ENCODE measurements around the gene AURKB.
A peak's percentile ranks its signal among the peaks of the same experiment; 100 is the strongest.

Gene AURKB

DNA sequence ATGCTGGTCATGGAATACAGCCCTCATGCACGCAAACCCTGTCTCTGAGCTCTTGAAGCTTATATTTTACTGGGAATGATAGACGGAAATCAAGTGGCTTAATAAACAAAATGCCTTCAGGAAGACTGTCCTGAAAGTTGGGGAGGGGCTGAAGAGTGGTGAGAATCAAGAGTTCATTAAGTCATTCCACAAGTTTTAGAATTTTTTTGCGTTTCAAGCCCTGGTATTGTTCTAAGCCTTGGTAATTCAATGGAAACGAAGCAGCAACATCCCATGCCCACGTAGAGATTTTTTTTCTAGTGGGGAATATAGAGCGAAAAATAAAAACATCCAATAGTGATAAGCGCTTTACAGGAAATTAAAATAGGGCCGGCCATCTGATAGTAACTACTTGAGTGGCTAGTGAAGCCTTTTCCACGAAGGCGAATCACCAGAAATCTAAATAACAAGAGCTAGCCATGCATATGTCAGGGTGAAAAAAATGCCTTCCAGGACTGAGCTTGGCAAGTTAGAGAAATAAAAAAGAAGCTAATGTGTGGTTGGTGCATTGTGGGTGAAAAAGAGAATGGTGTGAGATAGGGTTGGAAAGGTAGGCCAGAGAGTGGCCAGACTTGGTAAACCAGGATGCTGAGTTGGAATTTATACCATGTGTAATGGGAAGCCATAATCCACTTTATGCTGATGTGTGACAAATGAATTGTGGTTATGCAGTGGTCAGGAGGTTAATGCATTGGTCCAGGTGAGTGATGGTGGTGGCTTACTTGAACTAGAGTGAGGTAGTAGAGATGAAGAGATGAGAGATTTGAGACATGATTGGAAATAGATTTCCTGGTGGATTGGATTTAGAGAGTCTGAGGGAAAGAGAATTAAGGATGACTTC is 39.5 kb upstream of the AURKB start:
- TF ChIP-seq, protein P1, sequence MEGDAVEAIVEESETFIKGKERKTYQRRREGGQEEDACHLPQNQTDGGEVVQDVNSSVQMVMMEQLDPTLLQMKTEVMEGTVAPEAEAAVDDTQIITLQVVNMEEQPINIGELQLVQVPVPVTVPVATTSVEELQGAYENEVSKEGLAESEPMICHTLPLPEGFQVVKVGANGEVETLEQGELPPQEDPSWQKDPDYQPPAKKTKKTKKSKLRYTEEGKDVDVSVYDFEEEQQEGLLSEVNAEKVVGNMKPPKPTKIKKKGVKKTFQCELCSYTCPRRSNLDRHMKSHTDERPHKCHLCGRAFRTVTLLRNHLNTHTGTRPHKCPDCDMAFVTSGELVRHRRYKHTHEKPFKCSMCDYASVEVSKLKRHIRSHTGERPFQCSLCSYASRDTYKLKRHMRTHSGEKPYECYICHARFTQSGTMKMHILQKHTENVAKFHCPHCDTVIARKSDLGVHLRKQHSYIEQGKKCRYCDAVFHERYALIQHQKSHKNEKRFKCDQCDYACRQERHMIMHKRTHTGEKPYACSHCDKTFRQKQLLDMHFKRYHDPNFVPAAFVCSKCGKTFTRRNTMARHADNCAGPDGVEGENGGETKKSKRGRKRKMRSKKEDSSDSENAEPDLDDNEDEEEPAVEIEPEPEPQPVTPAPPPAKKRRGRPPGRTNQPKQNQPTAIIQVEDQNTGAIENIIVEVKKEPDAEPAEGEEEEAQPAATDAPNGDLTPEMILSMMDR (IDR thresholded peaks at IDR 0.05; ENCODE audit: low read depth, low read length, missing control alignments): no peak
- H3K4me3 ChIP-seq (ENCODE audit: low read depth, low read length): peak overlapping the region; percentile 76
- no peak for DNase-seq (ENCODE audit: low read depth)

DNA sequence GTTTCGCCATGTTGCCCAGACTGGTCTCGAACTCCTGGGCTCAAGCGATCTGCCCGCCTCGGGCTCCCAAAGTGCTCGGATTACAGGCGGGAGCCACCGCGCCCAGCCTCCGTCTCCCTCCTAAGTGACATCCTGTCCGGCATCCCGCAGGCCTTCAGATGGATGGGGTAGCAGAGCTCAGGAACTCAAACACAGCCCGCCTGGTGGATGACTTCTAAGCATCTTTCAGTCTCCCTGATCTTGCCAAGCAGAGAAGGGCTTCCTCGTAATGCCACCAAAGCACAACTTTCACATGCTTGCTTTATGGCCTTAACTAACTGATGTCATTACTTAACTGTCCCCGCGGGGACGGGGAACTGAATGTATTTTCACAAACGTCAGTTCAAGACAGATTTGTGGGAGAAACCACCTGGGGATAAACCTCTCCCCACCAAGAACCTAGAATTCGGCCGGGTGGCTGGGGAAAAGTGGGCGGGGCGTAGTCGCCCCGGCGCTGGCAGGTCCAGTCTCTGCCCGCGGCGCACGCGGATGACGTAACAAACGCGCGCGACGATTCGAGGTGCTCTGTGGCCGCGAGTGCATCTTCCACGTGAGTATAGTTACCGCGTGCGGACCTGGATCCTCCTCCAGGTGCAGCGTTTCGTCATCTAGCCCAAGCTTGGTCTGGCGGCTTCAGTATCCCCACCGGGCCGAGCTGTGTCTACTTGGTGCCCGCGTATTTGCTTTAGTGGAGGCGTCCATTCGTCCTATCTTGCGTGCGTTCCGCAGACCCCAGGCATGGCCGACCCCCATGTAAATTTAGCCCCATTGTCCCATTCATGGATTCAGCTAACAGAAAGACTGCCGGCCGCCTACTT is 38.6 kb upstream of the AURKB start, which contains the start of gene PFAS:
Gene PFAS, plus strand, starts transcription at position 539 of the 857 bp plus-strand sequence. CDS start 4,649 bp downstream, outside the sequence.
- TF ChIP-seq, protein P1 (IDR thresholded peaks at IDR 0.05; ENCODE audit: low read depth, low read length, missing control alignments): no peak
- H3K4me3 ChIP-seq (ENCODE audit: low read depth, low read length): peak within 1 kb of the TSS; percentile 76

DNA sequence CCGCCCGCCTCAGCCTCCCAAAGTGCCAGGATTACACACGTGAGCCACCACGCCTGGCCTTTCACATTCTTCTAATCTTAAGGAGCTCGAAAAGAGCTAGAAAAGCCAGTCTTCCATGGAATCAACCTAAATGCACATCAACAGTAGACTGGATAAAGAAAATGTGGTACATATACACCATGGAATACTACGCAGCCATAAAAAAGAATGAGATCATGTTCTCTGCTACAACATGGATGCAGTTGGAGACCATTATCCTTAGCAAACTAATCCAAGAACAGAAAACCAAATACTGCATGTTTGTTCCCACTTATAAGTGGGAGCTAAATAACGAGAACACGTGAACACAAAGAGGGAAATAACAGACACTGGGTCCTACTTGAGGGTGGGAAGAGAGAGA is 34.4 kb upstream of the AURKB start:
- H3K4me3 ChIP-seq (ENCODE audit: low read depth, low read length): no peak overlapping the region
- DNase-seq (ENCODE audit: low read depth): no peak
- TF ChIP-seq, protein P1 (IDR thresholded peaks at IDR 0.05; ENCODE audit: low read depth, low read length, missing control alignments): no peak

More for the DNA sequence above, 38.6 kb upstream of the AURKB start, which contains the start of gene PFAS:
- DNase-seq (ENCODE audit: low read depth): peak; percentile 83

DNA sequence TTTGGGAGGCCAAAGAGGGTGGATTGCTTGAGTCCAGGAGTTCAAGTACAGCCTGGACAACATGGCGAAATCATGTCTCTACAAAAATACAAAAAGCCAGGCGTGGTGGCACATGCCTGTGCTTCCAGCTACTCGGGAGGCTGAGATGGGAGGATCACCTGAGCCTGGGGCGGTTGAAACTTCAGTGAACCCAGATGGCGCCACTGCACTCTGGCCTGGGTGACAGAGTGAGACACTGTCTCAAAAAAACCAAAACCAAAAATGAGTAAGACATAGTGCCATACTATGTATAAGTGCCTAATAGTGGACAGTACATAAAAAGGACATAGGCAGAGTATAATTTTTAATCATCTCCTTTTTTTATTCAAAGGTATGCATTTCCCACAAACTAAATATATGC is 33.5 kb upstream of the AURKB start:
- TF ChIP-seq, protein P1 (IDR thresholded peaks at IDR 0.05; ENCODE audit: low read depth, low read length, missing control alignments): peak; percentile 12
- DNase-seq (ENCODE audit: low read depth): no peak
- H3K4me3 ChIP-seq (ENCODE audit: low read depth, low read length): no peak overlapping the region

DNA sequence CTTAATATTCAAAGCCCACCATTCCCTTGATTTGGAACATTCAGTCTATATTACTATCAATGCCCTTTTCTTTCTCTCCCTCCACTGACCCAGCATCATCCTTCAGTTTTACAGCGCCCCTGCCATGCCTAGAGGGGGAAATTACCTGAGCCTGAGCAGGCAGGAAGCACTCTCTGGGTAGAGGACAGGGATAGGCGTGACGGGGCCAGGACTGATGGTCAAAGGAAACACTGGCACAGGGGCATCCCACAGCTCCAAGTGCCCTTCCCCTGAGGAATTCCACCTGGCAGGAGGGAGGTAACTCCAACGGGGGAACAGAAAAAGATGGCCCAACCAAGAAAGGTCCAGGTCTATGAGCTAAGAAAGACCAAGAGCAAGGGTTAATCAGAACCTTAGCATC is 27.5 kb upstream of the AURKB start:
- no peak for DNase-seq (ENCODE audit: low read depth)
- TF ChIP-seq, protein P1 (IDR thresholded peaks at IDR 0.05; ENCODE audit: low read depth, low read length, missing control alignments): no peak
- no peak overlapping the region for H3K4me3 ChIP-seq (ENCODE audit: low read depth, low read length)

DNA sequence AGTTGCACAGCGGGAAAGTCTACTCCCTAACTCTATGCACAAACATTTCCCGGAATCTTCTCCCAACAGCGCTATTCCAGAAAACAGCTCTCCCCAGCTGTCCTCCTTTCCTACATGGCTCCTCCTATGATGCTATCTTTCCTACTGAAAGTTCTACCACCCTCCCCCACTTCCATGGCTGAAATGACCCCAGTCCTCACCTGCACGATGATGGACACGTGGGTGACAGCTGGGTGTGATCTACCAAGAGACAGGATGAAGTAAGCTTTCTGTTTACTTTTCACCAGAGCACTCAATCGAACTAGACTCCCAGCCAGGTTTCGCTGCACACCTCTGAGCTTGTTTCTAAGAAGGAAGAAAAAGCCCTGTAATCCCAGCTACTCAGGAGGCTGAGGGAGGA is 26.8 kb upstream of the AURKB start:
- no peak for DNase-seq (ENCODE audit: low read depth)
- H3K4me3 ChIP-seq (ENCODE audit: low read depth, low read length): no peak overlapping the region
- TF ChIP-seq, protein P1 (IDR thresholded peaks at IDR 0.05; ENCODE audit: low read depth, low read length, missing control alignments): no peak

Data from GM12864 (cell line).